ENCODE results near the gene CLEC2L. TPM values are rescaled to one million over a fixed set of nuclear protein-coding genes. Genes with fewer than 3 reads are reported as not detected.

Gene CLEC2L
- total and polyA plus RNA-seq, 7 experiments from 2014 or later = not detected

Other genes with a start within 250 kb of the CLEC2L start
- 1 to 10 TPM; 2.0 to 7.9 (median 5.1) TPM for gene FMC1, start 182.3 kb upstream of the CLEC2L start, total RNA-seq
- 10 to 100 TPM; 27.7 to 52.2 TPM for gene FMC1, start 182.3 kb upstream of the CLEC2L start, polyA plus RNA-seq
- gene LUC7L2, start 163.8 kb upstream of the CLEC2L start, total RNA-seq = 100 to 1,000 TPM; 116 to 183 (median 150) TPM
- 10 to 100 TPM; 59.6 to 90.6 TPM for gene LUC7L2, start 163.8 kb upstream of the CLEC2L start, polyA plus RNA-seq
- gene KLRG2, start 40.0 kb upstream of the CLEC2L start, total RNA-seq = not detected
- not detected for gene KLRG2, start 40.0 kb upstream of the CLEC2L start, polyA plus RNA-seq

All from naive thymus-derived CD4-positive, alpha-beta T cell (primary cell).